ENCODE results near the gene PHACTR4. TPM values are rescaled to one million over a fixed set of nuclear protein-coding genes. Genes with fewer than 3 reads are reported as not detected.
"Not testable (repeated sequence)": the region's sequence is repeated elsewhere in the genome, so short reads cannot be mapped to it uniquely, and the experiment has no call there.

Gene PHACTR4
- total RNA-seq, 2 donors from 2014 or later: 14.5 to 32.6 TPM

GRCh38 chr1:28370239-28371009, 884 bp downstream of the PHACTR4 start:
- no peak for ATAC-seq

GRCh38 chr1:28371010-28371377, 1.5 kb downstream of the PHACTR4 start:
- no peaks in the 10 kb centered on the region for H3K27me3 ChIP-seq
- intact Hi-C loops (cut with DNase I): no loop called here
- ATAC-seq (no peak), DNase-seq (no peak)
- no peaks in the 10 kb centered on the region for H3K9me3 ChIP-seq
- H3K27ac ChIP-seq: peak overlapping the region in 1 of 4 donors; percentile 96
- peaks cover 53% of the 10 kb centered on the region for H3K4me1 ChIP-seq
- H3K36me3 ChIP-seq (replicated peaks in 1 of 2; ENCODE audit: insufficient read depth in 1 of 2, low read depth in 2 of 2): no peaks in the 10 kb centered on the region
- no peak overlapping the region for H3K4me3 ChIP-seq
- TF ChIP-seq CTCF (IDR thresholded peaks at IDR 0.05) (no peak), POLR2A (IDR thresholded peaks at IDR 0.05) (no peak)
- 74 to 75% methylated on average over 5 of the region's 5 CpGs for WGBS, 2 donors

More at GRCh38 chr1:28370239-28371009, 884 bp downstream of the PHACTR4 start:
- peak overlapping the region; percentile 81 to 96 (median 96) for H3K27ac ChIP-seq
- H3K36me3 ChIP-seq (replicated peaks in 1 of 2; ENCODE audit: insufficient read depth in 1 of 2, low read depth in 2 of 2): no peaks in the 10 kb centered on the region
- H3K4me3 ChIP-seq: peak overlapping the region; percentile 56 to 97
- no peaks in the 10 kb centered on the region for H3K9me3 ChIP-seq
- H3K4me1 ChIP-seq: peaks cover 55% of the 10 kb centered on the region
- intact Hi-C loops (cut with DNase I): no loop called here
- WGBS, 2 donors: 29 to 37% methylated on average over 28 to 32 of the region's 32 CpGs
- TF ChIP-seq POLR2A (IDR thresholded peaks at IDR 0.05) (no peak), CTCF (IDR thresholded peaks at IDR 0.05) (peak in 4 of 7 experiments; percentile 2 to 42 (median 30))
- DNase-seq: peak in 2 of 4 donors; percentile 19
- no peaks in the 10 kb centered on the region for H3K27me3 ChIP-seq

GRCh38 chr1:28373450-28373849, 3.9 kb downstream of the PHACTR4 start:
- Histone ChIP-seq H3K4me1 (peaks cover 46% of the 10 kb centered on the region), H3K27ac (peak overlapping the region in 3 of 4 donors; percentile 13 to 46 (median 34))
- H3K36me3 ChIP-seq (replicated peaks in 1 of 2; ENCODE audit: insufficient read depth in 1 of 2, low read depth in 2 of 2); H3K4me3 ChIP-seq; H3K27me3 ChIP-seq; DNase-seq; ATAC-seq; intact Hi-C loops (cut with DNase I); H3K9me3 ChIP-seq: not testable (repeated sequence)
- 85 to 86% methylated on average over 7 of the region's 7 CpGs for WGBS, 2 donors

GRCh38 chr1:28374297-28374696, 4.8 kb downstream of the PHACTR4 start:
- TF ChIP-seq POLR2A (IDR thresholded peaks at IDR 0.05): no peak
- no peak for TF ChIP-seq CTCF (IDR thresholded peaks at IDR 0.05)
- DNase-seq: no peak
- H3K4me3 ChIP-seq: no peak overlapping the region
- H3K4me1 ChIP-seq: peaks cover 41% of the 10 kb centered on the region
- WGBS, 2 donors: 75 to 77% methylated on average over 2 of the region's 2 CpGs
- intact Hi-C loops (cut with DNase I): no loop called here
- no peaks in the 10 kb centered on the region for H3K27me3 ChIP-seq
- ATAC-seq: no peak
- H3K27ac ChIP-seq: peak overlapping the region in 2 of 4 donors; percentile 4
- H3K36me3 ChIP-seq (replicated peaks in 1 of 2; ENCODE audit: insufficient read depth in 1 of 2, low read depth in 2 of 2): no peaks in the 10 kb centered on the region
- H3K9me3 ChIP-seq: no peaks in the 10 kb centered on the region

- H3K27me3 ChIP-seq; H3K27ac ChIP-seq; H3K4me3 ChIP-seq; H3K36me3 ChIP-seq (replicated peaks in 1 of 2; ENCODE audit: insufficient read depth in 1 of 2, low read depth in 2 of 2); H3K9me3 ChIP-seq; DNase-seq; ATAC-seq; intact Hi-C loops (cut with DNase I): not testable (repeated sequence)
- 90 to 95% methylated on average over 11 of the region's 11 CpGs for WGBS, 2 donors
- peaks cover 42% of the 10 kb centered on the region for H3K4me1 ChIP-seq
These were observed 6.1 kb downstream of the PHACTR4 start for GRCh38 chr1:28375598-28375997.

GRCh38 chr1:28376195-28376594, 6.7 kb downstream of the PHACTR4 start:
- H3K4me3 ChIP-seq; H3K27me3 ChIP-seq; H3K9me3 ChIP-seq; H3K36me3 ChIP-seq (replicated peaks in 1 of 2; ENCODE audit: insufficient read depth in 1 of 2, low read depth in 2 of 2); H3K27ac ChIP-seq; DNase-seq; ATAC-seq; intact Hi-C loops (cut with DNase I): not testable (repeated sequence)
- peaks cover 37% of the 10 kb centered on the region for H3K4me1 ChIP-seq
- 100% methylated on average over 2 of the region's 2 CpGs for WGBS, 2 donors
